Measurements from ENCODE around the gene CERS6.
"Not testable (repeated sequence)": the region's sequence is repeated elsewhere in the genome, so short reads cannot be mapped to it uniquely, and the experiment has no call there.

The CERS6 gene

GRCh38 chr2:168655207-168655606, 199.1 kb downstream of the CERS6 start:
- H3K9me3 ChIP-seq (ENCODE audit: control extremely low read depth in 1 of 5, control insufficient read depth in 4 of 5, insufficient read depth in 2 of 5, low read depth in 1 of 5, low read length in 4 of 5) = no peaks in the 10 kb centered on the region
- no peak for DNase-seq
- ChIA-PET CTCF (no interaction called here), POLR2A (no interaction called here)
- peaks cover 0 to 10% (median 8%) of the 10 kb centered on the region in 4 experiments for H3K4me1 ChIP-seq (ENCODE audit: control extremely low read depth in 1 of 4, control insufficient read depth in 4 of 4, insufficient read depth in 4 of 4, low read length in 3 of 4)
- peaks cover 0 to 4% (median 1%) of the 10 kb centered on the region in 4 experiments for H3K36me3 ChIP-seq (ENCODE audit: control insufficient read depth in 4 of 4, insufficient read depth in 4 of 4, low read length in 3 of 4)
- H3K27me3 ChIP-seq (replicated peaks in 2 of 5; ENCODE audit: control insufficient read depth in 4 of 5, insufficient read depth in 5 of 5, low read length in 4 of 5) = no peaks in the 10 kb centered on the region
- H3K27ac ChIP-seq (ENCODE audit: insufficient read depth in 1 of 2, low read depth in 1 of 2, low read length in 2 of 2, poor library complexity in 1 of 2, severe bottlenecking in 2 of 2) = no peak overlapping the region
- no CpG with 5 or more reads among the region's 1 CpG for WGBS (ENCODE audit: insufficient coverage)
- H3K4me3 ChIP-seq (ENCODE audit: control insufficient read depth in 1 of 7, extremely low read depth in 1 of 7, insufficient read depth in 4 of 7, low read depth in 2 of 7, low read length in 6 of 7) = no peak overlapping the region

DNA sequence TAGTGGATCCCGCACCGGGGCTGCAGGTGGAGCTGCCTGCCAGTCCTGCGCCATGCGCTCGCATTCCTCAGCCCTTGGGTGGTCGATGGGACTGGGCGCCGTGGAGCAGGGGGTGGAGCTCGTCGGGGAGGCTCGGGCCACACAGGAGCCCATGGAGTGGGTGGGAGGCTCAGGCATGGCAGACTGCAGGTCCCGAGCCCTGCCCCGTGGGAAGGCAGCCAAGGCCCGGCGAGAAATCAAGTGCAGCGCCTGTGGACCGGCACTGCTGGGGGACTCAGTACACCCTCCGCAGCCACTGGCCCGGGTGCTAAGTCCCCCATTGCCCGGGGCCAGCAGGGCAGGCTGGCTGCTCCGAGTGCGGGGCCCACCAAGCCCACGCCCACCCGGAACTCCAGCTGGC, 201.3 kb downstream of the CERS6 start:
- DNase-seq; H3K36me3 ChIP-seq (ENCODE audit: control insufficient read depth in 4 of 4, insufficient read depth in 4 of 4, low read length in 3 of 4); H3K27me3 ChIP-seq (replicated peaks in 2 of 5; ENCODE audit: control insufficient read depth in 4 of 5, insufficient read depth in 5 of 5, low read length in 4 of 5); H3K4me1 ChIP-seq (ENCODE audit: control extremely low read depth in 1 of 4, control insufficient read depth in 4 of 4, insufficient read depth in 4 of 4, low read length in 3 of 4); H3K4me3 ChIP-seq (ENCODE audit: control insufficient read depth in 1 of 7, extremely low read depth in 1 of 7, insufficient read depth in 4 of 7, low read depth in 2 of 7, low read length in 6 of 7); H3K27ac ChIP-seq (ENCODE audit: insufficient read depth in 1 of 2, low read depth in 1 of 2, low read length in 2 of 2, poor library complexity in 1 of 2, severe bottlenecking in 2 of 2); POLR2A ChIA-PET; H3K9me3 ChIP-seq (ENCODE audit: control extremely low read depth in 1 of 5, control insufficient read depth in 4 of 5, insufficient read depth in 2 of 5, low read depth in 1 of 5, low read length in 4 of 5); CTCF ChIA-PET: not testable (repeated sequence)
- WGBS (ENCODE audit: insufficient coverage) = 97% methylated on average over 14 of the region's 24 CpGs

- Histone ChIP-seq H3K27me3 (replicated peaks in 2 of 5; ENCODE audit: control insufficient read depth in 4 of 5, insufficient read depth in 5 of 5, low read length in 4 of 5) (no peaks in the 10 kb centered on the region), H3K4me3 (ENCODE audit: control insufficient read depth in 1 of 7, extremely low read depth in 1 of 7, insufficient read depth in 4 of 7, low read depth in 2 of 7, low read length in 6 of 7) (no peak overlapping the region), H3K9me3 (ENCODE audit: control extremely low read depth in 1 of 5, control insufficient read depth in 4 of 5, insufficient read depth in 2 of 5, low read depth in 1 of 5, low read length in 4 of 5) (no peaks in the 10 kb centered on the region), H3K4me1 (ENCODE audit: control extremely low read depth in 1 of 4, control insufficient read depth in 4 of 4, insufficient read depth in 4 of 4, low read length in 3 of 4) (peaks cover 0 to 5% (median 0%) of the 10 kb centered on the region in 4 experiments), H3K36me3 (ENCODE audit: control insufficient read depth in 4 of 4, insufficient read depth in 4 of 4, low read length in 3 of 4) (peaks cover 0 to 4% (median 1%) of the 10 kb centered on the region in 4 experiments), H3K27ac (ENCODE audit: insufficient read depth in 1 of 2, low read depth in 1 of 2, low read length in 2 of 2, poor library complexity in 1 of 2, severe bottlenecking in 2 of 2) (no peak overlapping the region)
- ChIA-PET CTCF (interaction anchor here (0.6 to 0.9 kb wide), 2 partner anchors 62 to 201 kb away, joined by 3 read pairs; no protein-coding TSS in a partner anchor), POLR2A (no interaction called here)
- no peak for DNase-seq
- 93% methylated on average over 3 of the region's 4 CpGs for WGBS (ENCODE audit: insufficient coverage)
These were observed 202.6 kb downstream of the CERS6 start for GRCh38 chr2:168658706-168659105.

DNA sequence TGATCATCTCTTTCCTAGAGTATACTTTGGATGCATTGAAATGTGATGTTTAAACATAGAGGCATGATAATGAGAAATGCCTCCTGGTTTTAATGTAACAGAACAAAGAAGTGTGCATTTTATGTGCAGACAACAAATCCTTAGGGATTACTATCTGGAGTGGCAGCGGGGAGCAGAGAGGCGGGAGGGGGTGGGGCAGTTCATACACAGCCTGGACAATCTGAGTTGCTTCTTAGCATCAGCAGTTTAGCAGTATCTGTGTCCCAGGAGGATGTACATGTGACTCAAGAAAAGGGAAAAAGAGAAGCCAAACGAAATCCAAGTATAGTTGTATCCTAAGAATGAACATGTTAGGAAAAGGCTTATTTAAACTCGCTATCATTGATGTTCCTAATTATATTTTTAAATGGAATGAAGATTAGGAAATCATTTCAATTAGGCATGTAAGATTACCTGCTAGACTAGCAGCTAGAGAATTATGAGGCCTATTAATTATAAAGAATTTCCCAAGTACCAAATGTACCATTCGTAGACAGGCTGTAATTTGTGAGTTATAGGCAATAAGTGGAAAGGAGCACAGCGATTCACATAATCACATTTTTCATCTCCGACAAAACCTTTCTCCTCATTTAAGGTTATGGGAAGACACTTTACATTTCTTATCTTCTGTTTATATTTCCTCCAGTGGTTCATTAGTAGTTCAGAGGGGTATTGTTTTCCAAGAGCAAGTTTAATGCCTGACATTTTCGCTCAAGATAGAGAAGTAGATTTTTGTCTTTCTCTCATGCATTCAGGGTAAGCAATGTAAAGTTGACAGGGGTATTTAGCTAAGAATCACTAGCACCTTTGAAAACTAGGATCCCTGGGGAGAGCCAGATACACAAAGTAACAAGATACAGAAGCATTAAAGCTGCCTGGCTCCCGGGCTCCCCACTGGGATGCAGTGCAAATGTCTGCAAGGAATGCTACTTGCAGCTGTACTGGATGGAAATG, 205.1 kb downstream of the CERS6 start:
- no peaks in the 10 kb centered on the region for H3K9me3 ChIP-seq (ENCODE audit: control extremely low read depth in 1 of 5, control insufficient read depth in 4 of 5, insufficient read depth in 2 of 5, low read depth in 1 of 5, low read length in 4 of 5)
- no peaks in the 10 kb centered on the region for H3K27me3 ChIP-seq (replicated peaks in 2 of 5; ENCODE audit: control insufficient read depth in 4 of 5, insufficient read depth in 5 of 5, low read length in 4 of 5)
- 93% methylated on average over 3 of the region's 9 CpGs for WGBS (ENCODE audit: insufficient coverage)
- H3K4me1 ChIP-seq (ENCODE audit: control extremely low read depth in 1 of 4, control insufficient read depth in 4 of 4, insufficient read depth in 4 of 4, low read length in 3 of 4) = peaks cover 0 to 11% (median 1%) of the 10 kb centered on the region in 4 experiments
- no peaks in the 10 kb centered on the region for H3K36me3 ChIP-seq (ENCODE audit: control insufficient read depth in 4 of 4, insufficient read depth in 4 of 4, low read length in 3 of 4)
- no peak overlapping the region for H3K27ac ChIP-seq (ENCODE audit: insufficient read depth in 1 of 2, low read depth in 1 of 2, low read length in 2 of 2, poor library complexity in 1 of 2, severe bottlenecking in 2 of 2)
- POLR2A ChIA-PET = no interaction called here
- CTCF ChIA-PET = no interaction called here
- DNase-seq = no peak
- H3K4me3 ChIP-seq (ENCODE audit: control insufficient read depth in 1 of 7, extremely low read depth in 1 of 7, insufficient read depth in 4 of 7, low read depth in 2 of 7, low read length in 6 of 7) = no peak overlapping the region

DNA sequence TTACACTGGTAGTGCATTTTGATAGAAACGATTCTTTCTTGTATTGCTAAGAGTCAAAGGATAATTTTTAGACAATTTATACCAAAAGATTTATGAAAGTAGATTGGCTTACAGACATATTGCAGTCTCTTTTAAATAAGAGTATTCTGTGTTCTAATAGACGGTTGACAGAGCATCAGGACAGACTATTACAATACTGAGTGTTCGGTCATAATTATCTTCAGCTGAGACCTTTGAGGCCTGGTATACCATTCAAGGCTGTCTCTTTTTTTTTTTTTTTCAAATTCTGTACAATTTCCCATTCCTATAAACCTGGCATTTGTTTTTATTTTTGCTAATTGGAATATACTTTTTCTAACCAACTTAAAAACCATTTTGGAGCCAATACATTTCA, 205.8 kb downstream of the CERS6 start:
- H3K4me1 ChIP-seq (ENCODE audit: control extremely low read depth in 1 of 4, control insufficient read depth in 4 of 4, insufficient read depth in 4 of 4, low read length in 3 of 4) = peaks cover 0 to 14% (median 2%) of the 10 kb centered on the region in 4 experiments
- no peaks in the 10 kb centered on the region for H3K27me3 ChIP-seq (replicated peaks in 2 of 5; ENCODE audit: control insufficient read depth in 4 of 5, insufficient read depth in 5 of 5, low read length in 4 of 5)
- POLR2A ChIA-PET = no interaction called here
- H3K36me3 ChIP-seq (ENCODE audit: control insufficient read depth in 4 of 4, insufficient read depth in 4 of 4, low read length in 3 of 4) = no peaks in the 10 kb centered on the region
- 100% methylated on average over 2 of the region's 3 CpGs for WGBS (ENCODE audit: insufficient coverage)
- H3K9me3 ChIP-seq (ENCODE audit: control extremely low read depth in 1 of 5, control insufficient read depth in 4 of 5, insufficient read depth in 2 of 5, low read depth in 1 of 5, low read length in 4 of 5) = no peaks in the 10 kb centered on the region
- no peak overlapping the region for H3K27ac ChIP-seq (ENCODE audit: insufficient read depth in 1 of 2, low read depth in 1 of 2, low read length in 2 of 2, poor library complexity in 1 of 2, severe bottlenecking in 2 of 2)
- H3K4me3 ChIP-seq (ENCODE audit: control insufficient read depth in 1 of 7, extremely low read depth in 1 of 7, insufficient read depth in 4 of 7, low read depth in 2 of 7, low read length in 6 of 7) = no peak overlapping the region
- no peak for DNase-seq
- CTCF ChIA-PET = interaction anchor here (1.4 kb wide), 1 partner anchor 9 kb away, joined by 7 read pairs; no protein-coding TSS in a partner anchor

DNA sequence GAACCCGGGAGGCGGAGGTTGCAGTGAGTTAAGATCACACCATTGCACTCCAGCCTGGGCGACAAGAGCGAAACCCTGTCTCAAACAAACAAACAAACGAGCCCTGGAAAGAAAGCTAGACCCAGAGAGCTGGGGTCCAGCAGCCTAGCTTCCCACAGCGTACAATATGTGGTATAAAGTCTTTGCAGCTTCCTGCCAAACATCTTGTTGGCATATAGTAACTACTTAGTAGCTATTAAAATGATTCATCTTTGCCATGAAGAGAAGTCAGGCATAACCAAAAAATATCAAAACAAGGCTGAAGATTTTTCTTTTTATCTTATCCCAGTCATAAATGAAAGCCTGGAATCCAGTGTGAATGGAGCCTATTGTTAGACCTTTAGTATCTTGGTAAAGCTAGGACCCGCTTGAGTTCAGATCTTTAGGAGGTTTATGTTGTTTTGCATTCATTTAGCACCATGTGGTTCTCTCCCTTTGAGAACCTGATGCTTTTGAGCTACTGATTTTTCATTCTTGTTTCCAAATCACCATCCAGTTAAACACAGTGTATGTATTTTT, 206.7 kb downstream of the CERS6 start:
- WGBS (ENCODE audit: insufficient coverage) = 91% methylated on average over 3 of the region's 7 CpGs
- H3K27ac ChIP-seq (ENCODE audit: insufficient read depth in 1 of 2, low read depth in 1 of 2, low read length in 2 of 2, poor library complexity in 1 of 2, severe bottlenecking in 2 of 2) = no peak overlapping the region
- H3K4me1 ChIP-seq (ENCODE audit: control extremely low read depth in 1 of 4, control insufficient read depth in 4 of 4, insufficient read depth in 4 of 4, low read length in 3 of 4) = peaks cover 0 to 23% (median 4%) of the 10 kb centered on the region in 4 experiments
- no peak for DNase-seq
- no peak overlapping the region for H3K4me3 ChIP-seq (ENCODE audit: control insufficient read depth in 1 of 7, extremely low read depth in 1 of 7, insufficient read depth in 4 of 7, low read depth in 2 of 7, low read length in 6 of 7)
- ChIA-PET POLR2A (no interaction called here), CTCF (interaction anchor here (0.5 to 1.4 kb wide), 3 partner anchors 8 to 29 kb away, joined by 3 to 7 read pairs (median 4); no protein-coding TSS in a partner anchor)
- H3K36me3 ChIP-seq (ENCODE audit: control insufficient read depth in 4 of 4, insufficient read depth in 4 of 4, low read length in 3 of 4) = no peaks in the 10 kb centered on the region
- no peaks in the 10 kb centered on the region for H3K27me3 ChIP-seq (replicated peaks in 2 of 5; ENCODE audit: control insufficient read depth in 4 of 5, insufficient read depth in 5 of 5, low read length in 4 of 5)
- H3K9me3 ChIP-seq (ENCODE audit: control extremely low read depth in 1 of 5, control insufficient read depth in 4 of 5, insufficient read depth in 2 of 5, low read depth in 1 of 5, low read length in 4 of 5) = no peaks in the 10 kb centered on the region

GRCh38 chr2:168663993-168664392, 207.9 kb downstream of the CERS6 start:
- CTCF ChIA-PET = interaction anchor here (1.4 kb wide), 1 partner anchor 29 kb away, joined by 4 read pairs; no protein-coding TSS in a partner anchor
- no peaks in the 10 kb centered on the region for H3K27me3 ChIP-seq (replicated peaks in 2 of 5; ENCODE audit: control insufficient read depth in 4 of 5, insufficient read depth in 5 of 5, low read length in 4 of 5)
- no peaks in the 10 kb centered on the region for H3K9me3 ChIP-seq (ENCODE audit: control extremely low read depth in 1 of 5, control insufficient read depth in 4 of 5, insufficient read depth in 2 of 5, low read depth in 1 of 5, low read length in 4 of 5)
- H3K36me3 ChIP-seq (ENCODE audit: control insufficient read depth in 4 of 4, insufficient read depth in 4 of 4, low read length in 3 of 4) = peaks cover 0 to under 1% (median 0%) of the 10 kb centered on the region in 4 experiments
- peak in 2 of 3 donors; percentile 31 to 66 for DNase-seq
- no peak overlapping the region for H3K4me3 ChIP-seq (ENCODE audit: control insufficient read depth in 1 of 7, extremely low read depth in 1 of 7, insufficient read depth in 4 of 7, low read depth in 2 of 7, low read length in 6 of 7)
- no CpG with 5 or more reads among the region's 3 CpGs for WGBS (ENCODE audit: insufficient coverage)
- POLR2A ChIA-PET = no interaction called here
- H3K4me1 ChIP-seq (ENCODE audit: control extremely low read depth in 1 of 4, control insufficient read depth in 4 of 4, insufficient read depth in 4 of 4, low read length in 3 of 4) = peaks cover 0 to 26% (median 4%) of the 10 kb centered on the region in 4 experiments
- H3K27ac ChIP-seq (ENCODE audit: insufficient read depth in 1 of 2, low read depth in 1 of 2, low read length in 2 of 2, poor library complexity in 1 of 2, severe bottlenecking in 2 of 2) = peak overlapping the region in 1 of 2 experiments; percentile 18

All from common myeloid progenitor, CD34-positive (primary cell).